Lower leg skin (tissue), 3 donors: ENCODE results near the gene TENT4B.

Experiments used
- CTCF ChIP-seq, 3 donors: fragments of 450-650 bp; IDR thresholded peaks; one replicate each; pipeline ENCODE4 v1.5.1; 2016; ENCODE audit warnings: antibody characterized with exemption in 3 of 3, mild to moderate bottlenecking in 3 of 3, moderate library complexity in 2 of 3
- POLR2A ChIP-seq, 2 donors: fragments of 450-650 bp; IDR thresholded peaks; one replicate each; pipeline ENCODE4 v1.6.1; 2016 to 2017; ENCODE audit warnings: antibody characterized with exemption in 2 of 2, mild to moderate bottlenecking in 1 of 2, moderate library complexity in 1 of 2

- no peak for TF ChIP-seq CTCF (IDR thresholded peaks at IDR 0.05)
- no peak for TF ChIP-seq POLR2A (IDR thresholded peaks at IDR 0.05)
These were observed 66.4 kb downstream of the TENT4B start for GRCh38 chr16:50219402-50219975.
